ENCODE data around the gene SH3GL3.

- TF ChIP-seq CTCF (IDR thresholded peaks at IDR 0.05; ENCODE audit: low read length) (no peak), EZH2 (IDR thresholded peaks at IDR 0.05; ENCODE audit: borderline replicate concordance, low read length) (no peak)
Measured at GRCh38 chr15:83595191-83595590, 148.1 kb downstream of the SH3GL3 start.
